ENCODE measurements around the gene OR2M3.
"Not testable (repeated sequence)": the region's sequence is repeated elsewhere in the genome, so short reads cannot be mapped to it uniquely, and the experiment has no call there.

The OR2M3 gene, protein sequence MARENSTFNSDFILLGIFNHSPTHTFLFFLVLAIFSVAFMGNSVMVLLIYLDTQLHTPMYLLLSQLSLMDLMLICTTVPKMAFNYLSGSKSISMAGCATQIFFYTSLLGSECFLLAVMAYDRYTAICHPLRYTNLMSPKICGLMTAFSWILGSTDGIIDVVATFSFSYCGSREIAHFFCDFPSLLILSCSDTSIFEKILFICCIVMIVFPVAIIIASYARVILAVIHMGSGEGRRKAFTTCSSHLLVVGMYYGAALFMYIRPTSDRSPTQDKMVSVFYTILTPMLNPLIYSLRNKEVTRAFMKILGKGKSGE

DNA sequence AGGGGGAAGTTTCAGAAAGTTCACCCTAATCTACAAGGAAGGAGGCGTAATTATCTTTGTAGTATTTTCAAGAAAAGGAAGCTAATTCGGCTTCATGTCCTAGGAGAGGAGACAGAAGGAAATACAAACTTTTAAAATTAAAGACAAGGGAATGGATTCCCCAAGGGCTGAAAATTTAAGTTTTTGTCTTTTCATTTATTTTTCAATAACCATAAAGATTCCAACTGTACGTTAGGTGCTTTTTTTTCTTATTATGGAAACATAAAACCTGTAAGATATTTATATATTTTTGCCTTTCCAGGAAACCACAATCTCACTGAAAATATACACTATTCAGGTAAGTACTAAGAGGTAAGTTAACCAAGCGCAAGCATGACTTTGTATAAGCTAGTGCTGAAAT is at the start of gene OR2M3:
TSS of gene OR2M3 (plus strand) at position 301 of the 400 bp plus-strand sequence. CDS start 5,803 bp downstream, outside the sequence.
- no peak for DNase-seq

DNA sequence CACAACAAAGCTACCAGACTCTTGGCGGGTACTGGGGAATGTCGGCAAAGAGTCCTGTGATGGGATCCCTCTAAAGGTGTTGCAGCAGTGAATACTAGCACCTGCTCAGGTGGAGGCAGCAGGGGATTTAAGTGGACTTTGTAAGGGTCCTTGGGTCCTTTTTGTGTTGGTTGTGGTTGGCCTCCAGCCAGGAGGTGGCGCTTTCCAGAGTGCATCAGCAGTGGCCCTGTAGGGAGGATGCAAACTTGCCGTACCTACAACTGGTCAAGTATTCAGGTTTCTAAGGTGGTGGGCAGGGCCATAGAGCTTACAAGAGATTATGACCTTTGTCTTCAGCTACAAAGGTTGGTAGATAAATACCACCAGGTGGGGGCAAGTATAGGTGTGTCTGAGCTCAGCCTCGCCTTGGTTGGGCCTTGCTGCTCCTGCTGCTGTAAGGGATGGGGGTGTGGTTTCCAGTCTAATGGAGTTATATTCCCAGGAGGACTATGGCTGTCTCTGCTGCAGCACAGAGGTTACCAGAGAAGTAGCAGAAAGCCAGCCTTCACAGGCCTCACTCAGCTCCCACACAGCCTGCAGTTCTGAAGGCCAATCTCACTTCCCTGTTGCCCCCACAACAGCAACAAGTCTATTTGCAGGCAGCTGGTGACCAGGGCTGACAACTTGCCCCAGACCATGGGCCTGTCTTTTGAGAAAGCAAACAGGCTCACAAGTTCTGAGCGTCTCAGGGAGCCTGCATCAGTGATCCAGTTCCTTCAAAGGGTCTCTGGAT is 44.8 kb upstream of the OR2M3 start:
- no peak for DNase-seq

DNA sequence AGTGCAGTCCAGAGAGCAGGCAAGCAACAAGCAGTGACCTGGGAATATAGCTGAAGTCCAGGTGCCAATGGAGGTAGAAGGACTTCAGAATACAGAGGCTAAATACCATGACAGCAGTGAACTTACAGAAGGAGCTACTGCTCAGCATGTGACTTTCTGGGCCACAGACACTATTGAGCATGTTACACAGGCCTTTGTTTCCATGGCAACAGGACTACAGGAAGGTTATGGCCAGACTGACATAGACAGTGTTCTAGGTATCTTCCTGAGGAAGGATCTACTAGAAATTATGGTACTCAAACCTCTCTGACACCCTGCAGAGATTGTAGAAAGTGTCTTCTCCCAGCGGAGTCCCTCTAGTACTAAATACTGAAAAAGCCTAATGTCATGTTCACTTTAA is 41.1 kb upstream of the OR2M3 start:
- no peak for DNase-seq

DNA sequence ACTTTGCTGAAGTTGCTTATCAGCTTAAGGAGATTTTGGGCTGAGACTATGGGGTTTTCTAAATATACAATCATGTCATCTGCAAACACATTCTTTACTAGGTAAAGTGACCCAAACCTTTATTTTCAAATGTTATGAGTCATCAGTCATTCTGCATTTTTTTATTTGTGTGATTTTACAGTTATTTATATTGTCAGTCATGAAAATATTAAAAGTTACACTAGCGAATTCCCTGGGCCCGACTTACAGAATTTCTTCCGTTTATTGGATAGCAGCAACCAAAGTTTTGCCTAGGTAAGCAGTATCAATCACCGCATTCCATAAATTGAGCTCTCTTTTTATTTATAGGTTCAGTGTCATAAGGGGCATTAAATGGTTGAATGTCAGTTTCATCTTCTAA is 38.3 kb upstream of the OR2M3 start:
- DNase-seq = no peak

DNA sequence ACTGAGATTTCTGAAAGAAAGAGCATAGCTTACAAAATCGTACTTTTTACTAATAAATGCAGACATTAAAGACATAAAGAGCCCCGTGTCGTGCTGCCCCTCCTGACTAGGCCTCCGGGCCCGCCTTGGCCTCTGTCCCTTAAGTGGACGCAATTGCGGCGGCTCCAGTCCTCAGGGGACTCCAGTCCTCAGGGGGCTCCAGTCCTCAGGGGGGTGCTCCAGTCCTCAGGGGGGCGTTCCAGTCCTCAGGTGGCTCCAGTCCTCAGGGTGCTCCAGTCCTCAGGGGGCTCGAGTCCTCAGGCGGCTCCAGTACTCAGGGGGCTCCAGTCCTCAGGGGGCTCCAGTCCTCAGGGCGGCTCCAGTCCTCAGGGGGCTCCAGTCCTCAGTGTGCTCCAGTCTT is 33.0 kb upstream of the OR2M3 start:
- DNase-seq = no peak

DNA sequence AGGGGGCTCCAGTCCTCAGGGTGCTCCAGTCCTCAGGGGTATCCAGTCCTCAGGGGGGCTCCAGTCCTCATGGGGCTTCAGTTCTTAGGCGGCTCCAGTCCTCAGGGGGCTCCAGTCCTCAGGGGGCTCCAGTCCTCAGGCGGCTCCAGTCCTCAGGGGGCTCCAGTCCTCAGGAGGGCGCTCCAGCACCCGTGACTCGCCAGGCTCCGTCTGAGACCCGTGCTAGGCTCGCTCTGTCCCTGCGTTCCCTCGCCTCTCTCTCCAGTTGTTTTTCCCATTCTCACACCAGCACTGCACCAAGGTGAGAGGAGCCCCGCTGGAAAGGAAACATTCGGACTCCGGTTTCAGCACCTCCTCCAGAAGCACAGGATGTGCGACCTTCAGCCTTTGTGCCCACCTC is 31.9 kb upstream of the OR2M3 start:
- DNase-seq = no peak

DNA sequence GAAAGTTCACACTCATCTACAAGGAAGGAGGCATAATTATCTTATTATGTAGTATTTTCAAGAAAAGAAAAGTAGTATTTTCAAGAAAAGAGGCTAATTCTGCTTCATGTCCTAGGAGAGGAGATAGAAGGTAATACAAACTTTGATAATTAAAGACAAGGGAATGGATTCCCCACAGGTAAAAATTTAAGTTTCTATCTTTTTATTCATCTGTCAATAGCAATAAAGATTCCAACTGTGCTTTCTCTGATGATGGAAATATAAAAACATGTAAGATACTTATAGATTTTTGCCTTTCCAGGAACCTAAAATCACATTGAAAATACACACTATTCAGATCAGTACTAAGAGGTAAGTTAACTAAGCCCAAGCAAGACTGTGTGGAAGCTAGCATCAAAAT is 22.5 kb upstream of the OR2M3 start, which contains the start of gene OR2M2:
TSS of gene OR2M2 (plus strand) at position 301 of the 400 bp plus-strand sequence. CDS start 5,165 bp downstream, outside the sequence.
- no peak for DNase-seq

DNA sequence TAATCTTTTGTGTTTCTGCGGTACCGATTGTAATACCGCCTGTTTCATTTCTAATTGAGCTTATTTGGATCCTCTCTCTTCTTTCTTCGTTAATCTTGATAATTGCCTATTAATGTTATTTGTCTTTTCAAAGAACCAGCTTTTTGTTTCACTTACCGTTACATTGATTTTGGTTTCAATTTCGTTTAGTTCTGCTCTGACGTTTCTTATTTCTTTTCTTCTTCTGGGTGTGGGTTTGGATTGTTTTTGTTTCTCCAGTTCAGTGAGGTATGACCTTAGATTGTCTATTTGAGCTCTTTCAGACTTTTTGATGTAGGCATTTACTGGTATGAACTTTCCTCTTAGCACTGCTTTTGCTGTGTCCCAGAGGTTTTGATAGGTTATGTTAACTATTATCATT is 13.1 kb upstream of the OR2M3 start:
- no peak for DNase-seq

DNA sequence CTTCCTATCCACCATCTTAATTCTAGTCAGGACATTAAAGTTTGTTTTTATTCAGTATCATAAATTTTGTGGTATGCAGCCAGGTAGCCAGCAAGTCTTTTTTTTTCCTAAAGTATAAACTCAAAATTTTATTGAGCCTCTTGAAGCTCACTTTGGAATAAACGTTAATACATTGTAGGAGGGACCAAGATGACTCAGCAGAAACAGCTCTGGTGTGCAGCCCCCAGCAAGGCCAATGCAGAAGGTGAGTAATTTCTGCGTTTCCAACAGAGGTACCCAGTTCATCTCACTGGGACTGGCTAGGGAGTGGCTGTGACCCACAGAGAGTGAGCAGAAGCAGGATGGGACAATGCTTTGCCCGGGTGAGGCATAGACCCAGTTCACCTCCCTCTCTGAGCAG is 9.7 kb upstream of the OR2M3 start:
- DNase-seq = no peak

DNA sequence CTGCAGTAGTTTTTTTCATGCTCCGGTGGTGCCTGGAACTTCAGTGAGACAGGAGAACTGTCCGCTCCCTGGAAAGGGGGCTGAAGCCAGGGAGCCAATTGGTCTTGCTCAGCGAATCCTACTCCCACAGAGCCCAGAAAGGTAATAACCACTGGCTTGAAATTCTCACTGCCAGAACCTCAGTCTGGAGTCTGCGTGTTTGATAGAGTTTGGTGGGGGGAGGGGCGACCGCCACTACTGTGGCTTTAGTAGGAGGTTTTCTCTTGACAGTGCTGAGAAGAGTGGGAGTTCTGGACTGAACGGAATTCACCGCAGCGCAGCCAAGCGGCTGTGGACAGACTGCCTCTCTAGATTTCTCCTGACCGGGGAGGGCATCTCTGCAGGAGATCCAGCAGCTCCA is 8.0 kb upstream of the OR2M3 start:
- no peak for DNase-seq

DNA sequence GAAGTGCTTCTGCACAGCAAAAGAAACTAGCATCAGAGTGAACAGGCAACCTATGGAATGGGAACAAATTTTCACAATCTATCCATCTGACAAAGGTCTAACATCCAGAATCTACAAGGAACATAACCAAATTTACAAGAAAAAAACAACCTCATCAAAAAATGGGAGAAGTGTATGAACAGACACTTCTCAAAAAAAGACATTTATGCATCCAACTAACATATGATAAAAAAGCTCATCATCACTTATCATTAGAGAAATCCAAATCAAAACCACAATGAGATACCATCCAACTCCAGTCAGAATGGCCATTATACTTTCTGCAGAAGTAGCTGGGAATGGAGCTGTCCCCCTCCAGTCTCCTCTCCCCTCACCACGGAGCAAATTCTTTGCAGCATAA is 2.9 kb upstream of the OR2M3 start:
- no peak for DNase-seq

DNA sequence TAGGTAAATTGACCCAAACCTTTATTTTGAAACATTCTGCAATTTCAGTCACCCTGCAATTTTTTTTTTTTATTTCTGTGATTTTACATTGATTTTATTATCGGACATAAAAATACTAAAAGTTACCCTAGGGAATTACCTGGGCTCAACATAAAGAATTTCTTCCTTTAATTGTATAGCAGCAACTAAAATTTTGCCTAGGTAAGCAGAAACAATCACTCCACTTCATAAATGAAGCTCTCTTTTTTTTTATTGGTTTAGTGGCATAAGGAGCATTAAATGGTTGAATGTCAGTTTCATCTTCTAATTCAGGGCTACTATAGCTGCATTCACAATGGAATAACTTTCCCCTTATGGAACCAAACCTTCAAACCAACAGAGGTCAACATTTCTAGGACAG is 18.8 kb downstream of the OR2M3 start:
- no peak for DNase-seq

DNA sequence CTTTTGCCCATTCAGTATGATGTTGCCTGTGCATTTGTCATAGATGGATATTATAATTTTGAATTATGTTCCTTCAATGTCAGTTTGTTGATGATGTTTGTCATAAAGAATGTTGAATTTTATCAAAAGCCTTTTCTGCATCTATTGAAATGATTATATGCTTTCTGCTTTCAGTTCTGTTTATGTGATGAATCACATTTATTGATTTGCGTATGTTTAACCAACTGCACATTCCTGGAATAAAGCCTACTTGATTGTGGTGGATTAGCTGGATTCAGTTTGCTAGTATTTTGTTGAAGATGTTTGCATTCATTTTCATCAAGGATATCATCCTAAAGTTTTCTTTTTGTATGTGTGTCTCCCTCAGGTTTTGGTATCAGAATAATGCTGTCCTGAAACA is 28.5 kb downstream of the OR2M3 start:
- no peak for DNase-seq

DNA sequence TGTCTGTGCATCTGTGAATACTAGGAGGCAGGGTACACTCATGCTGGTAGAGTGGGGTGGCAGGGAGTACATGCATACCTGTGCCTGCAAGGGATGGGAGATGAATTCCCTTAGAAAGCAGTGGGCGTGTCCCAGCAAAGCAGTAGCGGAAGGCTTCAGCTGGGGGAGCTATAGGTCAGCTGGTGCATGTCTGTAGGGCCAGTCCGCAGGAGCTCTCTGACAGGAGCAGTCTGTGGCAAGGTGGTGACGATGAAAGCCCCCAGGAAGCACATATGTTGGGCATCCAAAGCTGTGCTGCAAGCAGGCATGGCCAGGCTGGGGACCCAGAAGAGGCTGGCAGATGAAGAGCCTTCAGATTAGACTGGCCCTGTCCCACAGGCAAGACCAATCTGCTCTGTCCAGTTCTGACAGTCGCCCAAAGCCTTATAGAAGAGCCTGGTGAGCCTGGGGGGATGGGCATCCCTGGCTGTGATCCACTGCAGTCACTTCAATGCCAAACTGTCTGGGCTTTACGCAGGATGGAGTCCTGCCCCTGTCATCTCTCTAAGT is 32.4 kb downstream of the OR2M3 start:
- DNase-seq = no peak

DNA sequence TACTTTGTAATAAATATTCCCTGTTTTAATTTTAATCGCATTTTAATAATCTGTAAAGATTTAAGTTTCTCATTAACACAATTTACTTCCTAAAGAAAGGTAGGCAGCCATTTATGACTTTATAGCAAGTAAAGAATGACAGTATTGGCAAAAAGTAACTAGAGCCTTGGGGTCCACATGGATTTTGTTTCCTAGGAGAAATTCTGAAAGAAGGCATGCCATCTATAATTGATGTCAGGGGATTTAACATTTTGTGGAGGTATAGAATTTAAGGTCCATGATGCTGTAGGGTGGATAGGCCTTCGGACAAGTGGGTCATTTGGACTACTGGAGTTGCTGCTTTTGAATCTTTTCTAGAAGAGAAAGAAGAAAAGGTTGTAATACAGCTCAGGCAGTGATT is 34.1 kb downstream of the OR2M3 start, which contains the start of gene OR2M4:
TSS of gene OR2M4 (plus strand) at position 301 of the 400 bp plus-strand sequence. CDS start 7,512 bp downstream, outside the sequence.
- DNase-seq = no peak

DNA sequence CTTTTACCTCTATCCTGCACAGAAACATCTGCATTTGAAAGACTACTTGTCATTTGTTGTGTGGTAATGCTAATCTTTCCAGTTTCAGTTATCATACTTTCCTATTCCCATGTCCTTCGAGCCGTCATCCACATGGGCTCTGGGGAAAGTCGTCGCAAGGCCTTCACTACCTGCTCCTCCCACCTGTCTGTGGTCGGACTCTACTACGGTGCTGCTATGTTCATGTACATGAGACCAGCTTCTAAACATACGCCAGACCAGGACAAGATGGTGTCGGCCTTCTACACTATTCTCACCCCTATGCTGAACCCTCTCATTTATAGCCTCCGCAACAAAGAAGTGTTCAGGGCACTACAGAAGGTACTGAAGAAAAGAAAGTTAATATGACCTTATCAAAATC is 42.4 kb downstream of the OR2M3 start:
- DNase-seq = no peak

DNA sequence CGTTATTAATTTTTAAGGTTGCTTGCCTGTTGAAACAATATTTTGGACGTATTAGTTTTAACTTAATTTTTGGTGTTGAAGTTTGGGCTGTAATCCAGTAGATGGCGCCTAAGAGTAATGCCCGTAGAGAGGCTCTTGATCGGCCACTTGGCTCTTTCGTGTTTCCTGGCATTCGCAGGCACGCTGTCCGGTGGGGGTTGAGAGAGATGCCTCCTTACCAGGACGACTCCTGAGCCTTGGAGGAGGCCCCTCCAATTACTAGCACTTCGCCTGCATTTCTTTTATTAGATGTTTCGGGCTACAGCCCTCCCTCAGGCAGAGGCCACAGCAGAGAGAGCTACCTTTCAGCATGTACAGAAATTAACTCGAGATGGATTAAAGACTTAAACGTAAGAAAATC is 46.1 kb downstream of the OR2M3 start:
- no peak for DNase-seq

DNA sequence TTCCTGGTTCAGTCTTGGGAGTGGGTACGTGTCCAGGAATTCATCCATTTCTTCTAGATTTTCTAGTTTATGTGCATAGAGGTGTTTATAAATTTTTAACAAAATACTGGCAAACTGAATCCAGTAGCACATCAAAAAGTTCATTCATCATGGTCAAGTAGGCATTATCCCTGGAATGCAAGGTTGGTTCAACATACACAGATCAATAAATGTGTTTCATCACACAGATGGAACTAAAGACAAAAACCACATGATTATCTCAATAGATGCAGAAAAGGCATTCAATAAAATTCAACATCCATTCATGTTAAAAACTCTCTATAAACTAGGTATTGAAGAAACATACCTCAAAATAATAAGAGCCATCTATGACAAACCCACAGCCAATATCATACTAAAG is 62.2 kb downstream of the OR2M3 start:
- DNase-seq = not testable (repeated sequence)

All from DMS79 (cell line).